Activated T-cell treated with anti-CD3 and anti-CD28 coated beads, Interleukin-2, amount 50 U/mL, for 1 hour (primary cell): Measurements from ENCODE around the gene ASIC1.

Source experiments
- DNase-seq: peaks from one replicate; pipeline ENCODE4 v3.0.0-alpha.2; 2020

The ASIC1 gene

DNA sequence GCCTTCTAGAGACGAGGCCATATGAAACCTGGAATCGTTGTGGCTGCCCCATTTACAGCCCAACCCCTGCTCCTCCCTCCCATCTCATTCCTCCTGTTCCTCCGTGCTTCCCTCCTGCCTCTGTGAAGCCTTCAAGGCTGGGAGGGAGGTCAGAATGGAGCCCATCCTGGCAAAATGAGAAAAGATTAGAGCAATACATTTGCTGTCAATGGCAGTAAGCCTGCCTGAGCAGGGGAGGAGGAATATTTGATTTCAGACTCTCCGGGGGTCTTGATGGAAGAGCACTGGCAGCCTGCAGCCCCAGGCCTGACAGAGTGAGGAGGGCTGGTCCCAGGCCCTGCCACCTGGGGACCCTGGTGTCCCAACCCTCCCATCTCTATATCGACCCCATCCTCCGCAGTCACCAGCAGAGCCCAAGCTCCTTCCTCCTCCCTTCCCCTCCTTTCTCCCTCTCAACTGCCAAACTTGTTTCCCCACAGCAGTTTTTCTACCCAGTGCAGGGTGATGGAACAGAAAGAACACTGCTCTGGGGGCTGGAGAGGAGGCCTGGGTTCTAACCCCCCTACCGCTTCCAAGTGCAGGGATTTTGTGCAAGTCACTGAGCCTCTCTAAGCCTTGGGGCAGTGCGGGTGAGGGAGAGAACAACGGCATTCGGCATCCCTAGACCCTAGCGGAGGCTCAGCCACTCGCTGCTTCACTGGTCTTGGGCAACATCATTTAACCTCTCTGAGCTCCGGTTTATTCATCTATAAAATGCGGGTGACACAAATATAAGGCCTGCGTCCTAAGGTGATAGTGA is 16.1 kb upstream of the ASIC1 start:
- DNase-seq = no peak

DNA sequence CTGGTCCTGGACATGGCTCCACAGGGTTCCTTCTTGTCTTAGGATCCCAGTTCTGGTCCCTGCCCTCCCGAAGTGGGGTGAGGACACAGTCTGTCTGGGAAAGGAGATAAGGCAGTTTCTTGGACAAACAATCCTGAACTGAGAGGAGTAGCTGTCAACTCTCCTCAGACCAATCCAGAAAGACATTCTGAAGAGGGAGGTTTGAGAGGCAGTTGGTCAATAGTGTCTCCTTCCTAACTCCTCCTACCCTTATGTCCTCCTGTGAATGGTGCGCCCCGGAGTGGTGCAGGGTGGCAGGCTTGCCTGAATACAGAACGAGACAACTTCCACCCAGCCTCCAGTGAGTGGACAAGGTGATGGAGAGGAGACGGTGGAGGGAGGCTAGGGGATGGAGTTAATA is 15.4 kb upstream of the ASIC1 start:
- DNase-seq = no peak

DNA sequence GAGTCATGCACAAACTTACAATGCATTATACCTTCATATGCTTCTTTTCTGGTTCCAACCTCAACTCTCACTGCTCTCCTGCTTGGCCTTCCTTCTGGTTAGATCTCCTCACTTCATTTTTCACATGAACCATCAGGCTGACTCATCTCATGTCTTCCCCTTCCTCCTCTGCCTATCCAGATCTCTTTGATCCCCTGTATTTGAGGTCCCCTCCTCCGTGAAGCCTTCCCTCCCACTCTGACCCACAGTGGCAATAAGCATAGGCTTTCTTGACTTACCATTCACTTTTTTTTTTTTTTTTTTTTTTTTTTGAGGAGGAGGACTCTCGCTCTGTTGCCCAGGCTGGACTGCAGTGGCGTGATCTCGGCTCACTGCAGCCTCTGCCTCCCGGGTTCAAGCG is 14.7 kb upstream of the ASIC1 start:
- DNase-seq = no peak

DNA sequence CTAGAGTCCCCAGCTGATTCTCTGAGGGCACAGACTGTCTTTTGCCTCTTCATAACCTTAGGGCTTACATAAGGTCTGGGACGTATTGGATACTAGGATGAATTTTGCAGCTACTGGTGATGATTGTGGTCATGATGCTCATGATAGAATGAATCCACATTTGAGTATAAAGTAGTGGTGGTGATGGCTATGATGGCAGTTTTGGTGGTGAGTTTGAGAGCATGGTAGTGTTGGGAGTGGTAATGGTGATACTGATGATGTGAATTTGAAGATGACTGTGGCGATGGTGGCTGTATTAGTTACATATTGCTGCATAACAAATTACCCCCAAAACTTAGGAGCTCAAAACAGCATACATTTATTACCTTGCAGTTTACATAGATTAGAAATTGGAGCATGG is 14.1 kb upstream of the ASIC1 start:
- DNase-seq = no peak

DNA sequence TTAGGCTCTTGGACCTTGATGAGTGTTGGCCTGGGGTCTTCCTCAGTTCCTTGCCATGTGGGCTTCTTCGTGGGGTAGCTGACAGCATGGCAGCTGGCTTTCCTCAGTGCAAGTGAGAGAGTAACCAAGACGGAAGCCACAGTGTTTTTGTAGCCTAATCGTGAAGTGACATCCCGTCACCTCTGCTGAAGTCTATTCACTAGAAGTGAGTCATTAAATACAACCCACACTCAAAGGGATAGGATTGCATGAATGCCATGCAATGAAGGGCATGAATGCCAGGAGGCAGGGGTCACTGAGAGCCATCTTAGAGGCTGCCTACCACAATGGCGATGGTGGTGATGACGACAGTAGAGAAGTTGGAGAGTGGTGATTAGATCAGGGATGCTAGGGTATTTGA is 13.5 kb upstream of the ASIC1 start:
- DNase-seq = no peak

DNA sequence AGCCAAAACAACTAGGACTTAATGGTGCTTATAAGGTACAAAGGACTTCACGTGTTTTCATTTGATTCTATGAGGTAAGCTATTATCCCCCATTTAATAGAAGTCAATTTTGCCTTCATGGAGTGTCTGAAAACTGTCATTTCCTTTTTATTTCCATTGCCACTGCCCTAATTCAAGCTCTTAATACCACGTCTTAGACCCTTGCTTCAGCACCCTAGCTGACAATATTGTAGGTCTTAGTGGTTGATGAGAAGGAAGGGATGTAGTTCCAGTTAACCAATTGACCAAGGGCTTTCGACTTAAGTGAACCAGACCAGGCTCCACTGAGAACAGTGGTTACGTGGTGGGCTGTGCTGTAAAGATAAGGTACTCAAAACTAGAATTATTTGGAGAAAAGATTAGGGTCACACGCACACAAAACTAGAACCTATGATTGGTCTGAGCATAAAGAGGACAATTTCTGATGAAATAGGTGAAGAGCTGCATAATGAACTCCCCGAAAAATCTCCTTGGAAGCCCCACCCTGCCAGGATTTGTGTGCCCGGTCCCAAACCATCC is 9.6 kb upstream of the ASIC1 start:
- no peak for DNase-seq

DNA sequence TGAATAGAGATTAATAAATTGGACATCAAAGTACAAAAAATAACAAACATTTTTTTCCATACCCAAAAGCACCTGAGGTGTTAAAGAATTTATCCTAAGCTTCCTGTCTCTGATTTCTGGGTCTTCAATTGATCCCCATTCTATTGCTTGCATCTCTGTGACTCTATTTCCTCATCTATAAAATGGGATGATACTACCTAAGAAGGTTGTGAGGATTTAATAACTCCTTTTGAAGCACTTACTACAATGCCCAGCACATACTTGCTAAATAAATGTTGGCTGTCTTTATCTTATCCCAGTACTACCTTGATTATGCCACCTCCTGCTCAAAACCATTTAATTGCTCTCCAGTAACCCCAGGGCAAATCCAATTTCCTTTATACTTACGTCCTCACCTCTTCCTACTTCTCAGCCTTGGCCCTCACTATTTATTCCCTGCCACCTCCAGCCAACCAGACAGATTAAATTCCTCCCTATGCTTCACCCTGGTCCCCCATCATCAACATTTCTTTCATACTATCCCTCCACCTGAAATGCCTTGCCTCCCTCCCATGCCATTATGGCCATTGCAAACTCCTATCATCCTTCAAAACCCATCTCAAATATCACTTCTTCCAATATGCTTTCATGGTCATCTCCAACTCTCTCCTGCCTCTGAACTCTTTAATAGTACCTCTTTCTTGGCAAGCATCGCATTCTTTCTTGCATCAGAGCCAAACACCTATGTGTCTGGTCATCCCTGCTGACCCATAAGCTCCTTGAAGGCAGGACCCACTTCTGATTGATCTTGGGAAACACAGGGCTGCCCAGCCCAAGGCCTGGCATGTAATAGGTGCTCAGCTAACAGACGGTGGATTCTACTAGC is 7.9 kb upstream of the ASIC1 start:
- no peak for DNase-seq

DNA sequence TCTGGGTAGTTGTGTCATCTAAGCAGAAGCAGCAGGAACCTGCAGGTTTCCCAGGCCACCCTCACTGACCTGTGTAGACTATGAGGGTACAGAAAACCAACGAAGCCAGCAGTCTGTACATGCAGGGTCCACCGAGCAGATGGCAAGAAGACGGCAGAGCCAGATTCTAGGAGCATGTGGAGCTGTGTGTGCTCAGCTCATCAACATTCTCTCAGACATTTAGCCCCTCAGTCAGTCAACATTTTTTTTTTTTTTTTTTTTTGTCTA is 7.3 kb upstream of the ASIC1 start:
- DNase-seq = no peak

DNA sequence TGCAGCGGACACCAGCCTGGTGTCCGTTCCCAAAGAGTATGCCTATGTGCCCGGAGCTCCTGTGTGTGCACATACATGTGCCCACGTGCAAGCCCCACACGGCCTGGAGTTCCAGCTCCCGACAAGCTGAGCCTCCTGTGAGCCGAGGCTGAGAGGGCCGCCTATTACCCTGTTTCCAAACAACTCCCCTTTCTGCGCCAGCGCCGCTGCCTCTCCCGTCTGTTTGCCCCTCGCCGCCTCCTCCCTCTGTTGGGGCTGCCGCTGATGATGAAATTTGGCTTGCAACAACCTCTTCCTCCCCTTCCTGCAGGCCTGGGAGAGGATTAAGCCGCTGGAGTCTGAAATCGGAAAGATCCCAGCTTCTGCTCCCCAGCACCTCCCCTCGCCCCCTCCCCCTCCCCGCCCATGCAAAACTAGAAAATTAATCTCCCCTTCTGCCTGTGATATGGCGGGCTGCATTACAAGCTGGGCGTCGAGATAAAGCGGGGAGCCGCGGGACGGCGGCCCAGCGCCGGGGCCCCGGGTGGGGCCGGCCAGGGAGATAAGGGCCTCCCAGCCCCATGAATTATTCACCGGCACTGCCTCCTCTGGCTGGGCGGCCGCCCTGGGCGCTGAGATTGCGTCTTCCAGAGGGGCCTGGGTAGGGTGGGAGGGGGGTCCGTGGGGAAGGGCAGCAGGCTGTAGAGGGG is 6.8 kb upstream of the ASIC1 start:
- DNase-seq = no peak

DNA sequence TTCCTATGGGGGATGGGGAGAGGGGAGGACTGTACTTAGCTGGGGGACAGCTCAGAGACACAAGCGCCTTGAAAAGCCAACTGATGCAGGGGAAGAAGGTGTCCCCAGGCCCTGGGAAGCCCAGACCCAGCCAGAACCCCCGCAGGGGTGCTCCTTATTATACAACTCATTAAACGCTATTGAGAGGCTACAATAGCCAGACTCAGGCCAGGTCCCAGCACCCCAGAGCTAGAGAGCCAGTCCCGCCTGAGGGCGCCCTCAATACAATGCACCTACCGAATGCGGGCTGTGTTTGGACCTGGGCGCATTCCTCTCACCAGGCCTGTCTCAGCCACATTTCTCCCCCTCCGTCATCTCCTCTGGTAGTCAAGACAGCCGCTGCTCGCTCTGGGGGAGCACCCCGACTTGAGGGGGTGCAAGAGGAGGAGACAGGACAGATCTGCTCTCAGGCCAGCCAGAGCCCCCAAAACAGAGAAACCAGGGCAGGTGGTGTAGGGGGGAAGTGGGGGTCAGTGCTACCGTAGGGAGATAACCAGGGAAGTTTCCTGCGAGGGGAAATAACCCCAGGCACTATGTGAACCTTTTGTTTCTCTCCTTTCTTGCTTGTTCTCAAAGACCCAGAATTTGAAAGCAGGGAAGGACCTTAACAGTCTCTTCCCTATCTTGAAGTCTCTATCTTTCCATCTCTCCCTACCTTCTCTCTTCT is 6.1 kb upstream of the ASIC1 start:
- DNase-seq = no peak

DNA sequence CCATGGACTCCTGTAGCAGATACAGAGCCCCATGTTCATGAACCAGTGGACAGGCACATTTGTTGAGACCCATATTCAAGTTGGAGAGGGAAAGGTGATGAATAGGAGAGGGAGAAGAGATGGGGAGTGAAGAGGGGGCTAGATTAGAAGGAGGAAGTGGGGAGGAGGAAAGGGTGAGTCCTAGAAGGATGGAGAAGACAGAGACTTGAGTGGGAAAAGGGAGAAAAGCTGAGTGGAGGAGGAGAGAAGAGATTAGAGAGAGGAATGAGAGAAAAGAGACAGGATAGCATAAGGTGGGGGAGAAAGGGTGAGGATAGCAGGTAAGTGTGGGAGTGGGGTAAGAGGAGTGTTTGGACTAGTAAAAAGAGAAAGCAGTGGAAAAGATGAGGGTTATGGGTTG is 4.9 kb upstream of the ASIC1 start:
- DNase-seq = no peak

DNA sequence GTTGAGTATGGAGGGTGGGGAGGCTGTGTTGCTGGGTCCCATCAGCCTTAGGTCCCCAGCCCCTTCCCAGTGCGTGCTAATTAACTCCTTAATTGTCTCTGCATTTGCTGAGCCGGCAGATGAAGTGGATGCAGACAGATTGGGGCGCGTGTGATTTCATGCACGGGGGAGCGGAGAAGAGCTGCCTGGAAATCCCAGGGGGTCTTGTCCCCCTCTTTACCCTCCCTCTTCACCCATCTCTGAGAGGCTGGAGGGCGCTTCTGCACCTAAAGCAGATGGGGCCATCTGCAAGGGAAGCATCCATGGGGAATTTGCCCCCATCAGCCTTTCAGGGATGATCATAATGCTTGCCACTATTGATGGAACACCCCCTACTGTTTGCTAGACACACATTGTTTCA is 4.4 kb upstream of the ASIC1 start:
- DNase-seq = no peak

DNA sequence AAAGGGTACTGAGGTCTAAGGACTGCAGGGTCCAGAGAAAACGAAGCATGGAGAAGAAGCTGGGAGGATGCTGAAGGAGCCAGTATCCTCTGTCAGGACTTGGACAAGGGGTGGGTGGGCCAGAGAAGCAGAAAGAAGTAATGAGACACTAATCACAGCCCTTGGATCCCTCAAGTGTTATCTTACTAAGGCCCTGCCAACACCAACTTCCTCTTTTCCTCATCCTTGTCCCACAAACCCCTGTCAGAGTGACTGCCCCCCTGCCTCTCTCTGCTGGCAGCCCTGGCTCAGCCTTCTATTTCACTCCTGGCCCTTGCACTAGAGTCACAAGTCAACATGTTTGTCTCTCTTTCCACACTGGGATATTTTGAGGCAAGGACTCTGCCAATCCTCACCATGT is 3.8 kb upstream of the ASIC1 start:
- no peak for DNase-seq

DNA sequence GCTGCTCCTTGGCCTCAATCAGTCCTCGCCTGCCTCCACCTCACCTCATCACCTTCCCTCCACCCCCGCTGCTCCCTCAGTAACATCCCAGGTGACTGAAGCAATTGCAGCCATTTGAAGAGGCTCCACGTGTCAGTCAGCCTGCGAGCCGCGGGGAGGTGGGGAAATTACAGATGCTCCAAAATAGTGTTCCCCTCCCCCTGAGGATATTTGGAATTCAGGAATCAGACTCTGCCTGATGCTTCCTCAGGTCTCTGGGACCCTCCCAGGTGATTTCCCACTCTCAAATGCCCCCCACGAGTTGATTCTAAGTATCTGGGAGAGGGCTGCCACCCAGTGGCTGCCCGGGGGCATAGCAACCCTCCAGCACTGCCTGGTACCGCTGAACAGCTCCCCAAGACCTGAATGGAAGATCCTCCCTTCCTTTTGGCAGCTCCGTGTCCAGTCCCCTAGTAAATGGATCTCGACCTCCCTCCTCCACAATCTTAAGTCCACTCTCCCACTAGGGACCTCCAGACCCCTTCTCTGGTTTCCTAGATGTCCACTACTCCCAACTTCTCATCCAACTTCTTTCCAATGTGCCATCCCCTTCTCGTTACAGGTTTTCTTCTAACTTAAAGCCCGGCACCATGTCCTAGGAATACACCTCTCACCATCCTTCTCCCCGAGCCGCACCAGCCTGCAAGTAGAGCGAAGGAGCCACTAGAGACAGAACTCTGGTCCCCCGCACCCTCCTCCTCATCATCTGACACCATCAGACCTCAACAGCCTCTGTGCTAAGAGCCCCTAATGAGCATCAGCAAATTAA is 1.4 kb upstream of the ASIC1 start:
- DNase-seq = peak; percentile 70

DNA sequence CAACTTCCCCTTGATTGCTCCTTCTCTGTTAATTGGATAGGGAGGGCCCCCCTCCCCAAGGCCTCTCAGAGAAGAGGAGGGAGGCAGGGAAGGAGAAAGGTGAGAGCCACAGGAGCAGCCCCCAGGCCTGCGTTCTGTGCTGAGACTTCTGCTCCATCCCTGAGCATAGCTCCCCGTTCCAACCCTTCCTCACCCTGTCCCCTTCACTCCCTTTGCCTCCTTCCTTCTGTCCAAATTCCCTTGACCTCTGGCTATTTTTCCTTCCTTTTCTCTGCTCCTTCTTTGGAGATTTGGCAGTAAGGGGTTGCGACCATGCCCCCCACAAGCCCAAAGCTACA is 788 bp upstream of the ASIC1 start:
- no peak for DNase-seq

DNA sequence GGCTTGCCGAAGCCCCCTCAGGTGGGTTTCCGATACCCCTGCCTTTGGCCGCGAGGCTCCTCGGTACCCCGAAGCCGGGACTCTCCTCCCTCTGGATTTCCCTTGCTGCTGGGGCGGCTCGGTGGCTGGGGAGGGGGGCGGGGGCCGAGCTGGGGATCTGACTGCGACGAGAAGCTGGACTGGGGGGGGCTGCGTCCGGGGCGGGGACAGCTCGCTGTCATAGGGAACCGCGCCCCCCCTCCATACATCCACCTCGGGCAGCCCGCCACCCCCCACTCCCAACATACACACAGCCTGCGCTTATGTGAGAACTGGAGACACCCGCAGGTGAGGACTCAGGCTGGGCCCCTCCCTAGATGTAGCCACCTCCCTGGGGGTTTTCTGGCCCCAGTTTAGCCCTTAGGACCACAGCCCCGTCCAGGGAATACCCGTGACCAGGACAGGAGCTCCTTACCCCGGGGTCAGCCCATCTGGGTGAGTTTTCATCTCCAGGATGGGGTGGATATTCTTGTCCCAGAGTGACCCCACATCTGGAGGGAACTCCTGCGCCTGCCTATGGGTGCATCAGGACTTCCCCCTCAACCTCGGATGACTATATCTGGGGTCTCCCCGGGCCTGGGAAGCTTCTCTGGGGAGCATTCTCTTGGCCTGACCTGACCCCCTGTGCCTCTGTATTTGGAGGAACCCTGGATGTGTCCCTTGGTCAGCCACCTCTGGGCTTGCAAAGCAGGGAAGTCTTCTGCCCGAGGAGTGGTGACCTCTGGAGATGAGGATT is 687 bp downstream of the ASIC1 start:
- DNase-seq = peak; percentile 29

DNA sequence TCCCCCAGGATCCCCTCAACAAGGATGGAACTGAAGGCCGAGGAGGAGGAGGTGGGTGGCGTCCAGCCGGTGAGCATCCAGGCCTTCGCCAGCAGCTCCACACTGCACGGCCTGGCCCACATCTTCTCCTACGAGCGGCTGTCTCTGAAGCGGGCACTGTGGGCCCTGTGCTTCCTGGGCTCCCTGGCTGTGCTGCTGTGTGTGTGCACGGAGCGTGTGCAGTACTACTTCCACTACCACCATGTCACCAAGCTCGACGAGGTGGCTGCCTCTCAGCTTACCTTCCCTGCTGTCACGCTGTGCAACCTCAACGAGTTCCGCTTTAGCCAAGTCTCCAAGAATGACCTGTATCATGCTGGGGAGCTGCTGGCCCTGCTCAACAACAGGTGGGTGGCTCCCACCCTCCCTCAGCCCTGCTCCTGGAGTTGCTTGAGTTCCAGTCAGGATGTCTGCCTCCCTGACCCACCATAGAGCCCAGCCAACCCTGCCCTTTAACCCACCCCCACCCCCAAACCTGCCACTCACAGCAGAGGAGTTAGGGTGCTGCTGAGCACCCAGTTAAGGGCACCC is 1.4 kb downstream of the ASIC1 start:
- peak; percentile 31 for DNase-seq

DNA sequence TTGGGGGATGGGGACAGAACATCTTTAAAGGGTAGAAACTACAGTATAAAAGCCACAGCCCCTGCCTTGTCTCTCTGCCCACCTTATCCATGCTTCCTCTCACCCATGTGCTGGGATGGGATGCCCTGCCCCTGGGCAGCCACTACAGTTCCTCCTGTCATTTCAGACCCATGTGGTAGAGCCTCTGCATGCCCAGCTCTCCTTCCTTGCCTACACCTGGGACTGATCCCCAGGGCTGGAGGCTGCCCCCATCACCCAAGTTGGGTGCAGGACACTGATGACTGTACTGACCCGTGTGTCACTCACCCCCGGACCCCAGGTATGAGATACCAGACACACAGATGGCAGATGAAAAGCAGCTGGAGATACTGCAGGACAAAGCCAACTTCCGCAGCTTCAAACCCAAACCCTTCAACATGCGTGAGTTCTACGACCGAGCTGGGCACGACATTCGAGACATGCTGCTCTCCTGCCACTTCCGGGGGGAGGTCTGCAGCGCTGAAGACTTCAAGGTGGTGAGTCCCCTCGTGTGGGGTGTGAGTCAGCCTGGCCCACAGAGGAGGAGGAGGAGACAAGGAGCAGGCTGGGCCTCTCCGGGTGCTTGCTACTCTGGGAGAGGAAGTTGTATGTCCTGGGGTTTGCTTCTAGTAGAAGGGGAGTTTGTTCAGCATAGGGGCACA is 2.2 kb downstream of the ASIC1 start:
- DNase-seq = peak; percentile 63

DNA sequence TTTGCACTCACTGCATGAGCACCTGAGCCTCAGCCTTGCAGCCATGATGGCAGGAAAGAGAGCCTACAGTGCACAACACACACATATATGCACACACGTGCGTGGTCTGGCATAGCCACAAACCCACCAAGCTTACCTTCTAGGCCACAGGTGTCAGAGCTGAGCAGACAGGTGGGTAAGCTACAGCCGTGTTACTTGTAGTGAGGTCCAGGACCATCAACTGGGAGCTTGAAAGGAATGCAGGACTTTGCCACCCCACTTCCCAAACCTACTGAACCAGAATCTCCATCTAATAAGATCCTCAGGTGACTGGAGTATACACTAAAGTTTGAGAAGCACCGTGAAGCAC is 2.7 kb downstream of the ASIC1 start:
- DNase-seq = no peak

DNA sequence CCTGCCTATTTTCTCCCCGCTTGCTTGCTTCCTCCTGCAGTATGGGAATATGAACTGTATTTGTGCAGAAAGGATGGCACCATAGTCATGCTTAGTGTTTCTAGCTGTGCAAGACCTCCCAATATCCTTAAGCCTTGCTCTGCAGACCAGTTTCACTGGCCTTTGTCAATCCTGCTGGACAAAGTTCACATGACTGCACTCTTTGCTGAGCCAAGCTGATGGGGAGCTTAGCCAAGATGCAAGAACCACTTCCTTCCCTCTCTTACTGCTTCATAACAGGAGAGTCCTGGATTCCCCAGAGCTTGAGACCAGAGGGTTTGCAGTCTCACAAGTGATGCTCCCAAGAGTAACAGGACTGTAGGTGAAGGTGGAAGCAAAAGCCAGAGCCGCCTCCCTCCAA is 3.8 kb downstream of the ASIC1 start:
- DNase-seq = no peak
